GM18511 (cell line): ENCODE results near the gene EMC8.

ENCODE experiments used
- ATAC-seq: cut with Tn5 transposase; IDR thresholded peaks from one replicate; pipeline ENCODE4 v1.9.1; 2021; ENCODE audit warnings: mild to moderate bottlenecking, moderate library complexity; ENCODE audit not compliant: unreplicated experiment

Gene EMC8

GRCh38 chr16:85733839-85734170 is 65.5 kb downstream of the EMC8 start:
- ATAC-seq: no peak

GRCh38 chr16:85733155-85733838 is 66.0 kb downstream of the EMC8 start:
- no peak for ATAC-seq

GRCh38 chr16:85731179-85731578 is 68.2 kb downstream of the EMC8 start:
- no peak for ATAC-seq

GRCh38 chr16:85730186-85730465 is 69.2 kb downstream of the EMC8 start:
- ATAC-seq: no peak

- ATAC-seq: no peak
These were observed 69.7 kb downstream of the EMC8 start for GRCh38 chr16:85729452-85730185.

- no peak for ATAC-seq
These were observed 70.5 kb downstream of the EMC8 start for GRCh38 chr16:85728879-85729278.
